Stimulated activated CD4-positive, alpha-beta T cell treated with anti-CD3 and anti-CD28 coated beads, Interleukin-1b, Interleukin-23, amount 100 ng/mL, for 1 hour (primary cell): ENCODE measurements around the gene MAD1L1.

Source experiments
- DNase-seq, 2 donors: peaks; one replicate each; pipeline ENCODE4 v3.0.0-alpha.2; 2020; ENCODE audit warnings: low read depth in 2 of 2

MAD1L1 gene

GRCh38 chr7:1897861-1898627 is 334.7 kb downstream of the MAD1L1 start:
- no peak for DNase-seq

- DNase-seq = no peak
These were observed 335.5 kb downstream of the MAD1L1 start for GRCh38 chr7:1897076-1897860.

- DNase-seq = no peak
These were observed 336.9 kb downstream of the MAD1L1 start for GRCh38 chr7:1895664-1896515.

GRCh38 chr7:1894906-1895663 is 337.7 kb downstream of the MAD1L1 start:
- no peak for DNase-seq

GRCh38 chr7:1894313-1894900 is 338.3 kb downstream of the MAD1L1 start:
- no peak for DNase-seq

GRCh38 chr7:1893451-1893850 is 339.3 kb downstream of the MAD1L1 start:
- no peak for DNase-seq

GRCh38 chr7:1893036-1893435 is 339.7 kb downstream of the MAD1L1 start:
- no peak for DNase-seq

GRCh38 chr7:1892011-1892965 is 340.5 kb downstream of the MAD1L1 start:
- no peak for DNase-seq

GRCh38 chr7:1890289-1891235 is 342.2 kb downstream of the MAD1L1 start:
- no peak for DNase-seq

- no peak for DNase-seq
These were observed 343.1 kb downstream of the MAD1L1 start for GRCh38 chr7:1889556-1890181.

GRCh38 chr7:1889091-1889490 is 343.7 kb downstream of the MAD1L1 start:
- DNase-seq = no peak

GRCh38 chr7:1888425-1888824 is 344.3 kb downstream of the MAD1L1 start:
- no peak for DNase-seq

GRCh38 chr7:1887251-1887650 is 345.5 kb downstream of the MAD1L1 start:
- no peak for DNase-seq

- no peak for DNase-seq
These were observed 346.2 kb downstream of the MAD1L1 start for GRCh38 chr7:1886361-1887064.

GRCh38 chr7:1885465-1886226 is 347.1 kb downstream of the MAD1L1 start:
- no peak for DNase-seq

- no peak for DNase-seq
These were observed 348.0 kb downstream of the MAD1L1 start for GRCh38 chr7:1884583-1885350.
